ENCODE results near the gene ARMC2.

DNA sequence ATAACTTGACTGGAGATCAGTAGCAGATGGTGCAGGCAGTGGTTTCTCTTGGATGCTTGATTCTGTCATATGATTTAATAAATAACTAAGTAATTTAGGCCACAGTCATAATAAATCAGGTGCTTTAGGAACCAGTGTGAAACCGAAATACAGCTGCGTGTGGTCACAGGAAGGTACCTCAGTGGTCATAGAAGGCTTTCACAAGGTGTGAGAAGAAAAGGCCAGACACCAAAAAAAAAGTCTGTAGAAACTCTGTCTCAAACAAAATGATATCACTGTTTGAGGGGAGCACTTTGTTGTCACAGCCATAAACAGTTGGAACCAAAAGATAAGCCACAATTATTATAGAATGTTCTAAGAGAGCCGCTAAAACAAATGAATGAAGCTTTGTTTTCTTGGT is 56.5 kb downstream of the ARMC2 start:
- TF ChIP-seq, protein P1, sequence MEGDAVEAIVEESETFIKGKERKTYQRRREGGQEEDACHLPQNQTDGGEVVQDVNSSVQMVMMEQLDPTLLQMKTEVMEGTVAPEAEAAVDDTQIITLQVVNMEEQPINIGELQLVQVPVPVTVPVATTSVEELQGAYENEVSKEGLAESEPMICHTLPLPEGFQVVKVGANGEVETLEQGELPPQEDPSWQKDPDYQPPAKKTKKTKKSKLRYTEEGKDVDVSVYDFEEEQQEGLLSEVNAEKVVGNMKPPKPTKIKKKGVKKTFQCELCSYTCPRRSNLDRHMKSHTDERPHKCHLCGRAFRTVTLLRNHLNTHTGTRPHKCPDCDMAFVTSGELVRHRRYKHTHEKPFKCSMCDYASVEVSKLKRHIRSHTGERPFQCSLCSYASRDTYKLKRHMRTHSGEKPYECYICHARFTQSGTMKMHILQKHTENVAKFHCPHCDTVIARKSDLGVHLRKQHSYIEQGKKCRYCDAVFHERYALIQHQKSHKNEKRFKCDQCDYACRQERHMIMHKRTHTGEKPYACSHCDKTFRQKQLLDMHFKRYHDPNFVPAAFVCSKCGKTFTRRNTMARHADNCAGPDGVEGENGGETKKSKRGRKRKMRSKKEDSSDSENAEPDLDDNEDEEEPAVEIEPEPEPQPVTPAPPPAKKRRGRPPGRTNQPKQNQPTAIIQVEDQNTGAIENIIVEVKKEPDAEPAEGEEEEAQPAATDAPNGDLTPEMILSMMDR (IDR thresholded peaks at IDR 0.05; ENCODE audit: low read depth, low read length, poor library complexity, severe bottlenecking): no peak
- no peak for TF ChIP-seq EZH2phosphoT487 (IDR thresholded peaks at IDR 0.05; ENCODE audit: borderline replicate concordance, low read length)

All from DOHH2 (cell line).